Measurements from ENCODE around the gene LAMP1. TPM values are rescaled to one million over a fixed set of nuclear protein-coding genes. Genes with fewer than 3 reads are reported as not detected.
"Not testable (repeated sequence)": the region's sequence is repeated elsewhere in the genome, so short reads cannot be mapped to it uniquely, and the experiment has no call there.

LAMP1 gene
- total and polyA plus RNA-seq, 5 experiments from 2014 or later = 22.7 to 109 (median 28.1) TPM

DNA sequence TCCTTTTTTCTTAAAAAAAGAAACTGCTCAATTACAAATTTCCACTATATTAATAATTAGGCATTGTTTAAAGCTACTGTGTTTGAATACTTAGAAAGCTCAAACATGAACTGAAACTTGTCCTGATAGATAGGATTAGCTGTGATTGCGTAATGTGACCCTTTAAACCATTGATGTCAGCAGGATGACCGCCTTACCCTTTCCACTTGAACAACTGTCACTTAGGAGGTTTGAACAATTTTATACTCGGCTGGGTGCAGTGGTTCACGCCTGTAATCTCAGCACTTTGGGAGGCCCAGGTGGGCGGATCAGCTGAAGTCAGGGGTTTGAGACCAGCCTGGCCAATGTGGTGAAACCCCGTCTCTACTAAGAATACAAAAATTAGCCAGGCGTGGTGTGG is 2.9 kb downstream of the LAMP1 start:
- Mint-ChIP-seq H3K9me3 (peaks cover 0 to 4% (median 1%) of the 10 kb centered on the region in 9 donors), H3K36me3 (peaks cover 0 to 24% (median 5%) of the 10 kb centered on the region in 3 donors), H3K27me3 (peaks cover 0 to 5% (median 2%) of the 10 kb centered on the region in 5 donors), H3K4me1 (peaks cover 27 to 60% (median 49%) of the 10 kb centered on the region in 4 donors), H3K27ac (peak overlapping the region in 2 of 10 donors; percentile 22 to 26), H3K4me3 (peak overlapping the region in 2 of 10 donors; percentile 10 to 24)
- POLR2A ChIA-PET = no interaction called here
- DNase-seq (no peak), ATAC-seq (no peak)

GRCh38 chr13:113302986-113303385 is 5.9 kb downstream of the LAMP1 start:
- H3K4me3 Mint-ChIP-seq = no peak overlapping the region
- H3K27ac Mint-ChIP-seq = peak overlapping the region in 3 of 10 donors; percentile 11 to 24 (median 17)
- H3K27me3 Mint-ChIP-seq = no peaks in the 10 kb centered on the region
- ATAC-seq = no peak
- no peak for DNase-seq
- POLR2A ChIA-PET = no interaction called here
- peaks cover 0 to 42% (median 8%) of the 10 kb centered on the region in 3 donors for H3K36me3 Mint-ChIP-seq
- peaks cover 20 to 62% (median 45%) of the 10 kb centered on the region in 4 donors for H3K4me1 Mint-ChIP-seq
- H3K9me3 Mint-ChIP-seq = no peaks in the 10 kb centered on the region

- Mint-ChIP-seq H3K4me1 (peaks cover 15 to 51% (median 35%) of the 10 kb centered on the region in 4 donors), H3K36me3 (peaks cover 0 to 43% (median 8%) of the 10 kb centered on the region in 3 donors), H3K9me3 (no peaks in the 10 kb centered on the region), H3K27ac (peak overlapping the region in 3 of 10 donors; percentile 25 to 62 (median 29)), H3K4me3 (no peak overlapping the region), H3K27me3 (no peaks in the 10 kb centered on the region)
- DNase-seq = no peak
- ATAC-seq = no peak
- POLR2A ChIA-PET = interaction anchor here (0.7 kb wide), 1 partner anchor 90 kb away, joined by 3 read pairs; no protein-coding TSS in a partner anchor
Measured at GRCh38 chr13:113304121-113304520, 7.1 kb downstream of the LAMP1 start.

- DNase-seq (no peak), ATAC-seq (no peak)
- H3K4me1 Mint-ChIP-seq = peaks cover 15 to 45% (median 31%) of the 10 kb centered on the region in 4 donors
- no peaks in the 10 kb centered on the region for H3K9me3 Mint-ChIP-seq
- no peaks in the 10 kb centered on the region for H3K27me3 Mint-ChIP-seq
- H3K4me3 Mint-ChIP-seq = no peak overlapping the region
- peaks cover 0 to 53% (median 12%) of the 10 kb centered on the region in 3 donors for H3K36me3 Mint-ChIP-seq
- POLR2A ChIA-PET = no interaction called here
- peak overlapping the region in 3 of 10 donors; percentile 25 to 69 (median 65) for H3K27ac Mint-ChIP-seq
Measured at GRCh38 chr13:113305208-113305607, 8.2 kb downstream of the LAMP1 start.

DNA sequence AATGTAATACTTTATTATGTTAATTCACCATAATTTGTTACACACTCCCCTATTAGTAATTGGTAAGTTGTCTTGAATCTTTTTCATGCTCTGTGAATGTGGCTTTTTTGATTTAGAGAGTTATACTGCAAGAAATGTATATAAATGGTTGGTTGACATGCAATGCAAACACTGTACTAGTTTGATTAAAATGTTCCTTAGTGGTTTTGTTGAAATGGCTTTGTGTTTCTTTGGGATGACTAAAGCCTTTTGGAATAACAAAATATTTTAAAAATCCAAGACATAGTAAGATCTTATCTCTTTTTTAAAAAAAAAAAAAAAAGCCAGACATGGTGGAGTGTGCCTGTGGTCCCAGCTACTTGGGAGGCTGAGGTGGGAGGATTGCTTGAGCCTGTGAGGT is 10.5 kb downstream of the LAMP1 start:
- no peak overlapping the region for H3K4me3 Mint-ChIP-seq
- peaks cover 0 to 69% (median 14%) of the 10 kb centered on the region in 3 donors for H3K36me3 Mint-ChIP-seq

DNA sequence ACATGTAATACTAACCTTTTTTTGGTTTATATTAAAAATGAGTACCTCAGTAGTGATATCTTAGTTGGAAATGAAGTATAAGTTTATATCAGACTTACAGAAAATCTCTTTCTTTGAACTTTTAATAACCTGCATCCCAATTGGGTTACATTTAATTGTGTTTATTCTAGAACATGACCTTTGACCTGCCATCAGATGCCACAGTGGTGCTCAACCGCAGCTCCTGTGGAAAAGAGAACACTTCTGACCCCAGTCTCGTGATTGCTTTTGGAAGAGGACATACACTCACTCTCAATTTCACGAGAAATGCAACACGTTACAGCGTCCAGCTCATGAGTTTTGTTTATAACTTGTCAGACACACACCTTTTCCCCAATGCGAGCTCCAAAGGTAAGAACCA is 12.4 kb downstream of the LAMP1 start:
- POLR2A ChIA-PET = interaction anchor here (1.2 kb wide), 1 partner anchor 12 kb away, joined by 4 read pairs; the partner anchor contains the start of gene LAMP1
- no peak overlapping the region for H3K27ac Mint-ChIP-seq
- DNase-seq (no peak), ATAC-seq (no peak)
- H3K4me1 Mint-ChIP-seq = peaks cover 9 to 28% (median 15%) of the 10 kb centered on the region in 4 donors
- H3K9me3 Mint-ChIP-seq = no peaks in the 10 kb centered on the region
- H3K36me3 Mint-ChIP-seq = peaks cover 0 to 65% (median 14%) of the 10 kb centered on the region in 3 donors
- no peak overlapping the region for H3K4me3 Mint-ChIP-seq
- no peaks in the 10 kb centered on the region for H3K27me3 Mint-ChIP-seq

More for the DNA sequence above, 10.5 kb downstream of the LAMP1 start:
- ATAC-seq (no peak), DNase-seq (no peak)
- Mint-ChIP-seq H3K27ac (no peak overlapping the region), H3K9me3 (no peaks in the 10 kb centered on the region), H3K4me1 (peaks cover 14 to 36% (median 25%) of the 10 kb centered on the region in 4 donors), H3K27me3 (no peaks in the 10 kb centered on the region)
- POLR2A ChIA-PET = interaction anchor here (0.6 to 1.0 kb wide), 2 partner anchors 10 to 160 kb away, joined by 3 read pairs; no protein-coding TSS in a partner anchor

DNA sequence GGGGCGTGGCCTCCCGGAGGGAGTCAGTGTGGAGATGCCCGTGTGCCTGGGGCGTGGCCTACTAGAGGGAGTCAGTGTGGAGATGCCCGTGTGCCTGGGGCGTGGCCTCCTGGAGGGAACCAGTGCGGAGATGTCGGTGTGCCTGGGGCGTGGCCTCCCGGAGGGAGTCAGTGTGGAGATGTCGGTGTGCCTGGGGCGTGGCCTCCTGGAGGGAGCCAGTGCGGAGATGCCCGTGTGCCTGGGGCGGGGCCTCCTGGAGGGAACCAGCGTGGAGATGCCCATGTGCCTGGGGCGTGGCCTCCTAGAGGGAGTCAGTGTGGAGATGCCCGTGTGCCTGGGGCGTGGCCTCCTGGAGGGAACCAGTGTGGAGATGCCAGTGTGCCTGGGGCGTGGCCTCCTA is 17.1 kb downstream of the LAMP1 start:
- DNase-seq, POLR2A ChIA-PET, H3K27ac Mint-ChIP-seq, ATAC-seq, H3K9me3 Mint-ChIP-seq, H3K4me3 Mint-ChIP-seq, H3K27me3 Mint-ChIP-seq: not testable (repeated sequence)
- Mint-ChIP-seq H3K4me1 (peaks cover 0 to 13% (median 7%) of the 10 kb centered on the region in 4 donors), H3K36me3 (peaks cover 0 to 73% (median 11%) of the 10 kb centered on the region in 3 donors)

- H3K27me3 Mint-ChIP-seq, ATAC-seq, H3K9me3 Mint-ChIP-seq, DNase-seq, POLR2A ChIA-PET, H3K4me3 Mint-ChIP-seq: not testable (repeated sequence)
- Mint-ChIP-seq H3K4me1 (peaks cover 0 to 13% (median 7%) of the 10 kb centered on the region in 4 donors), H3K36me3 (peaks cover 0 to 73% (median 7%) of the 10 kb centered on the region in 3 donors), H3K27ac (peak overlapping the region in 2 of 10 donors; percentile 51 to 83)
Measured at GRCh38 chr13:113314895-113315470, 17.9 kb downstream of the LAMP1 start.

- Mint-ChIP-seq H3K9me3 (no peaks in the 10 kb centered on the region), H3K4me3 (no peak overlapping the region), H3K4me1 (peaks cover 0 to 13% (median 6%) of the 10 kb centered on the region in 4 donors), H3K27me3 (no peaks in the 10 kb centered on the region), H3K27ac (no peak overlapping the region), H3K36me3 (peaks cover 1 to 75% (median 12%) of the 10 kb centered on the region in 3 donors)
- POLR2A ChIA-PET = no interaction called here
- ATAC-seq (no peak), DNase-seq (no peak)
Measured at GRCh38 chr13:113315992-113316391, 19.0 kb downstream of the LAMP1 start.

- H3K9me3 Mint-ChIP-seq = no peaks in the 10 kb centered on the region
- POLR2A ChIA-PET = no interaction called here
- peaks cover 0 to 13% (median 5%) of the 10 kb centered on the region in 4 donors for H3K4me1 Mint-ChIP-seq
- H3K36me3 Mint-ChIP-seq = peaks cover 5 to 75% (median 19%) of the 10 kb centered on the region in 3 donors
- DNase-seq = no peak
- no peak overlapping the region for H3K4me3 Mint-ChIP-seq
- H3K27ac Mint-ChIP-seq = peak overlapping the region in 2 of 10 donors; percentile 34 to 55
- H3K27me3 Mint-ChIP-seq = no peaks in the 10 kb centered on the region
- no peak for ATAC-seq
Measured at GRCh38 chr13:113317031-113317430, 20.0 kb downstream of the LAMP1 start.

DNA sequence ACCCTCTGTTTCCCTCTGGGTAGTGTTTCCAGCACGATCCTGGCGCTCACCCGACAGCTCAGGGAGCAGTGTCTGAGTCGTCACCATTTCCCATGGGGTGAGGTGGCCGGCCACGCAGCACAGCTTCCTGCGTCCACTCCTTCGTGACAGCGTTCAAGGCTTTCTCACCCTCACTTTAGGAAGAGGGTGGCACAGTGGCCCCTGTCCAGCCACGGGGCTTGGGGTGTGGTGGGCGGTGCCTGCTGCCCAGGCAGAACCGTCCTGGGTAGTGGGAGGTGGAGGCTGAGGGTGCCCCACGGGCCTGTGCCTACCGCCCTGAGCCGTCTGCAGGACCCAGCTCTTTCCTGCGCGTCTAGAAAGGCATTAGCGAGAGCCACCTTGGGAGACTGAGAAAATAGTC is 21.9 kb downstream of the LAMP1 start:
- Mint-ChIP-seq H3K27me3 (no peaks in the 10 kb centered on the region), H3K9me3 (no peaks in the 10 kb centered on the region), H3K4me3 (no peak overlapping the region), H3K4me1 (peaks cover 0 to 6% (median 4%) of the 10 kb centered on the region in 4 donors), H3K27ac (peak overlapping the region in 1 of 10 donors; percentile 68), H3K36me3 (peaks cover 15 to 77% (median 30%) of the 10 kb centered on the region in 3 donors)
- DNase-seq (no peak), ATAC-seq (no peak)
- POLR2A ChIA-PET = no interaction called here

DNA sequence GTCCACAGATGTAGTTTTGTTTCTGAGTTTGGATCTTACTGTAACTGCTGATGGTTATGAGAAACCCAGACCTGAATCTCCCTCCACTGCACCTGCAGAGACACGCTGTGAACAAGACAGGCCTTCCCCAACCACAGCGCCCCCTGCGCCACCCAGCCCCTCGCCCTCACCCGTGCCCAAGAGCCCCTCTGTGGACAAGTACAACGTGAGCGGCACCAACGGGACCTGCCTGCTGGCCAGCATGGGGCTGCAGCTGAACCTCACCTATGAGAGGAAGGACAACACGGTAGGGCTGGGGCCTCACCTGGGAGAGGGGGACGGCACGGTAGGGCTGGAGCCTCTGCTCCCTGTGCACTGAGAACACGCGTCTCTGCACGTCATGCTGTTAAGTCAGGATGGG is 22.3 kb downstream of the LAMP1 start:
- Mint-ChIP-seq H3K27me3 (no peaks in the 10 kb centered on the region), H3K27ac (no peak overlapping the region), H3K36me3 (peaks cover 15 to 80% (median 30%) of the 10 kb centered on the region in 3 donors), H3K4me3 (no peak overlapping the region), H3K9me3 (no peaks in the 10 kb centered on the region), H3K4me1 (peaks cover 0 to 6% (median 4%) of the 10 kb centered on the region in 4 donors)
- ATAC-seq (no peak), DNase-seq (no peak)
- POLR2A ChIA-PET = no interaction called here

DNA sequence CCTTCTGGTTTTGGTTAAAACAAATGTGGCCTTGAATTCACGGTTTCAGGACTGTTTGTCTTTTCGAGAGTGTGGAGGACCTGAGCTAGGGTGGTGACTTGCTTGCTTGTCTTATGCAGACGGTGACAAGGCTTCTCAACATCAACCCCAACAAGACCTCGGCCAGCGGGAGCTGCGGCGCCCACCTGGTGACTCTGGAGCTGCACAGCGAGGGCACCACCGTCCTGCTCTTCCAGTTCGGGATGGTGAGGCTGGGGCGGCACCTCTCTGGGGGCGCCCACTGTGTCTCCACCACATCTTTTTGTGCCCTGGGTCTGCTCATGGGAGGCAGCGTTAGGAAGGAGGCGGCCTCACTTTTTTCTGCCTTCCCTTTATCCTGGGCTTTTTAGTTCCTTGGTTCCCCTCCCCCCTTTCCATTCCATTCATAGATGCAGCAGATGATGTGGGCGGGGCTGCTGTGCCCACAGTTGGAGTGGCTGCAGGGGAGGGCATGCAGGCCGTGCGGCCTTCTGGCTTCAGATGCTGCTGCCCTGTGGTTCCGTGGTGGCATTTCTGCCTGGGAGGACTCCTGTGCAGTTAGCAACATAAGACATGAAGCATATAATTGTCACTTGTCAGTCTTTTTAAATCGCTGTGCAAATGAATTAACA is 23.3 kb downstream of the LAMP1 start:
- Mint-ChIP-seq H3K36me3 (peaks cover 15 to 77% (median 30%) of the 10 kb centered on the region in 3 donors), H3K4me1 (peaks cover 0 to 4% (median 1%) of the 10 kb centered on the region in 4 donors), H3K27ac (no peak overlapping the region), H3K9me3 (no peaks in the 10 kb centered on the region), H3K4me3 (no peak overlapping the region), H3K27me3 (no peaks in the 10 kb centered on the region)
- ATAC-seq (no peak), DNase-seq (no peak)
- POLR2A ChIA-PET = no interaction called here
